ENCODE data around the gene JSRP1.
A peak's percentile ranks its signal among the peaks of the same experiment; 100 is the strongest.

- TF ChIP-seq POLR2AphosphoS5 (IDR thresholded peaks at IDR 0.05; ENCODE audit: low read depth, low read length) (0 out of 2 replicates have a peak, but pooled peaks have one; percentile 16), TAF1 (IDR thresholded peaks at IDR 0.05; ENCODE audit: borderline replicate concordance, low read depth, low read length) (no peak), POLR2A (IDR thresholded peaks at IDR 0.05; ENCODE audit: low read depth, low read length) (no peak)
Observed at GRCh38 chr19:2233601-2234280, 22.5 kb downstream of the JSRP1 start.
